IMR-90 (cell line): ENCODE results near the gene LHFPL6.

Experiments used
- NFE2L2 ChIP-seq: fragments of 150-350 bp; IDR thresholded peaks from 2 replicates; pipeline ENCODE4 v1.6.1; 2016; ENCODE audit warnings: low read depth, mild to moderate bottlenecking, low read length
- RAD21 ChIP-seq: IDR thresholded peaks from 2 replicates; pipeline ENCODE4 v1.6.1; 2012; ENCODE audit warnings: low read length, improper control_type of control experiment
- RFX5 ChIP-seq: IDR thresholded peaks from 2 replicates; pipeline ENCODE4 v1.8.0; 2012; ENCODE audit warnings: low read depth, mild to moderate bottlenecking, low read length, moderate library complexity
- TF ChIP-seq, protein P1 (sequence below): conservative IDR thresholded peaks from 2 replicates; pipeline ENCODE4 v1.5.1; 2012; ENCODE audit warnings: mild to moderate bottlenecking, low read depth, low read length, improper control_type of control experiment

DNA sequence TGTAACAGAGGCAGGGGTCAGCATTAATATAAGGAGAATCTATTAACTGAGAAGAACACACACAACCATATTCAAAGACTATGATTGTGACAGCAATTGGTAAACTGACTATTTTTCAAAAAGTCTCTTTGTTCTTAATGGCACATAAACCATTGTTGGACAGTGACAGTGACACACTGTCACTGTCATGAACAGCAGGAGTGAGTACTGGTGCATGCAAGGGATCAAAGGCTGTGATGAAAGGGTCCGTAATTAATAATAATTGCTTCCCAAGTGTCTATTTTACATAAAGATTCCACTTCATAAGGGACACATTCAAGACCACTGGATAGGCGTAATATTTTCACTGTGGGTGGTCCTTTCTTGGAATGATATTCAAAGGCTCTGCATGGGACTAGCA is 50.7 kb downstream of the LHFPL6 start:
- TF ChIP-seq RFX5 (no peak), RAD21 (no peak), NFE2L2 (no peak)
- TF ChIP-seq, protein P1, sequence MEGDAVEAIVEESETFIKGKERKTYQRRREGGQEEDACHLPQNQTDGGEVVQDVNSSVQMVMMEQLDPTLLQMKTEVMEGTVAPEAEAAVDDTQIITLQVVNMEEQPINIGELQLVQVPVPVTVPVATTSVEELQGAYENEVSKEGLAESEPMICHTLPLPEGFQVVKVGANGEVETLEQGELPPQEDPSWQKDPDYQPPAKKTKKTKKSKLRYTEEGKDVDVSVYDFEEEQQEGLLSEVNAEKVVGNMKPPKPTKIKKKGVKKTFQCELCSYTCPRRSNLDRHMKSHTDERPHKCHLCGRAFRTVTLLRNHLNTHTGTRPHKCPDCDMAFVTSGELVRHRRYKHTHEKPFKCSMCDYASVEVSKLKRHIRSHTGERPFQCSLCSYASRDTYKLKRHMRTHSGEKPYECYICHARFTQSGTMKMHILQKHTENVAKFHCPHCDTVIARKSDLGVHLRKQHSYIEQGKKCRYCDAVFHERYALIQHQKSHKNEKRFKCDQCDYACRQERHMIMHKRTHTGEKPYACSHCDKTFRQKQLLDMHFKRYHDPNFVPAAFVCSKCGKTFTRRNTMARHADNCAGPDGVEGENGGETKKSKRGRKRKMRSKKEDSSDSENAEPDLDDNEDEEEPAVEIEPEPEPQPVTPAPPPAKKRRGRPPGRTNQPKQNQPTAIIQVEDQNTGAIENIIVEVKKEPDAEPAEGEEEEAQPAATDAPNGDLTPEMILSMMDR: no peak
